HepG2 (cell line): ENCODE measurements around the gene ZNRF3. TPM values are rescaled to one million over a fixed set of nuclear protein-coding genes. Genes with fewer than 3 reads are reported as not detected.
A peak's percentile ranks its signal among the peaks of the same experiment; 100 is the strongest.

Experiments
- ARNT ChIP-seq: fragments of 450-650 bp; IDR thresholded peaks from 2 replicates; pipeline ENCODE4 v1.6.1; 2017
- ATRX ChIP-seq: sonication (generic); formaldehyde crosslinking; IDR thresholded peaks from 2 replicates; pipeline ENCODE4 v1.4.0; 2020; ENCODE audit warnings: missing genetic modification reagents, borderline replicate concordance
- BORCS8-MEF2B ChIP-seq: sonication (generic); formaldehyde crosslinking; IDR thresholded peaks from 2 replicates; pipeline ENCODE4 v1.8.0; 2022; ENCODE audit warnings: mild to moderate bottlenecking, missing genetic modification reagents
- BRD4 ChIP-seq: sonication (generic); formaldehyde crosslinking; IDR thresholded peaks from 2 replicates; pipeline ENCODE4 v1.4.0; 2020; ENCODE audit warnings: missing genetic modification reagents
- DPF2 ChIP-seq: sonication (generic); formaldehyde crosslinking; IDR thresholded peaks from 2 replicates; pipeline ENCODE4 v1.4.0; 2020; ENCODE audit warnings: mild to moderate bottlenecking, low read depth, missing genetic modification reagents, borderline replicate concordance
- EHMT2 ChIP-seq: fragments of 200-600 bp; sonication (generic); IDR thresholded peaks from 2 replicates; pipeline ENCODE4 v1.7.0; 2017; ENCODE audit warnings: antibody characterized with exemption, low read depth, low read length, borderline replicate concordance
- FOXJ3 ChIP-seq: sonication (generic); formaldehyde crosslinking; IDR thresholded peaks from 2 replicates; pipeline ENCODE4 v1.4.0; 2020; ENCODE audit warnings: missing genetic modification reagents, mild to moderate bottlenecking, borderline replicate concordance
- FOXK1 ChIP-seq: sonication (generic); formaldehyde crosslinking; IDR thresholded peaks from 2 replicates; pipeline ENCODE4 v1.4.0; 2020; ENCODE audit warnings: low read depth, missing genetic modification reagents, borderline replicate concordance
- HIVEP1 ChIP-seq: sonication (generic); formaldehyde crosslinking; IDR thresholded peaks from 2 replicates; pipeline ENCODE4 v1.4.0; 2020; ENCODE audit warnings: mild to moderate bottlenecking, missing genetic modification reagents
- KAT7 ChIP-seq: IDR thresholded peaks from 2 replicates; pipeline ENCODE4 v1.6.1; 2018; ENCODE audit warnings: borderline replicate concordance, missing compliant biosample characterization
- KDM5A ChIP-seq: fragments of 200-600 bp; sonication (generic); IDR thresholded peaks from 2 replicates; pipeline ENCODE4 v1.7.0; 2018; ENCODE audit warnings: antibody characterized with exemption, mild to moderate bottlenecking, low read length, borderline replicate concordance
- KLF15 ChIP-seq: sonication (generic); formaldehyde crosslinking; IDR thresholded peaks from 2 replicates; pipeline ENCODE4 v1.8.1; 2023; ENCODE audit warnings: borderline replicate concordance, mild to moderate bottlenecking, inconsistent platforms, missing genetic modification reagents, mixed read lengths
- MLXIP ChIP-seq: sonication (generic); formaldehyde crosslinking; IDR thresholded peaks from 2 replicates; pipeline ENCODE4 v1.9.0; 2021; ENCODE audit warnings: missing genetic modification reagents, borderline replicate concordance
- NFE2L1 ChIP-seq: sonication (generic); formaldehyde crosslinking; IDR thresholded peaks from 2 replicates; pipeline ENCODE4 v1.4.0; 2020; ENCODE audit warnings: missing genetic modification reagents, mild to moderate bottlenecking, borderline replicate concordance
- NRL ChIP-seq: sonication (generic); formaldehyde crosslinking; IDR thresholded peaks from 2 replicates; pipeline ENCODE4 v1.5.0; 2020; ENCODE audit warnings: missing genetic modification reagents, mild to moderate bottlenecking, moderate library complexity, borderline replicate concordance
- POLR2G ChIP-seq: fragments of 200-400 bp; formaldehyde crosslinking; IDR thresholded peaks from 2 replicates; pipeline ENCODE4 v1.6.1; 2018; ENCODE audit warnings: mild to moderate bottlenecking, low read depth, low read length, moderate library complexity
- PRMT3 ChIP-seq: sonication (generic); formaldehyde crosslinking; IDR thresholded peaks from 2 replicates; pipeline ENCODE4 v1.8.1; 2022; ENCODE audit warnings: low read depth, mild to moderate bottlenecking, moderate library complexity, missing genetic modification reagents, borderline replicate concordance
- SAP130 ChIP-seq: IDR thresholded peaks from 2 replicates; pipeline ENCODE4 v1.6.1; 2016; ENCODE audit warnings: low read depth
- SRF ChIP-seq: IDR thresholded peaks from 2 replicates; pipeline ENCODE4 v1.6.1; 2011; ENCODE audit warnings: mild to moderate bottlenecking, low read depth, low read length, moderate library complexity
- STAG1 ChIP-seq: sonication (generic); formaldehyde crosslinking; IDR thresholded peaks from 2 replicates; pipeline ENCODE4 v1.4.0; 2020; ENCODE audit warnings: missing genetic modification reagents
- TBP ChIP-seq: sonication (generic); formaldehyde crosslinking; IDR thresholded peaks from 2 replicates; pipeline ENCODE4 v1.5.0; 2020; ENCODE audit warnings: missing genetic modification reagents
- ZBTB8A ChIP-seq: sonication (generic); formaldehyde crosslinking; IDR thresholded peaks from 2 replicates; pipeline ENCODE4 v1.4.0; 2020; ENCODE audit warnings: mild to moderate bottlenecking, low read depth, missing genetic modification reagents, borderline replicate concordance
- ZNF263 ChIP-seq: sonication (generic); formaldehyde crosslinking; IDR thresholded peaks from 2 replicates; pipeline ENCODE4 v1.4.0; 2020; ENCODE audit warnings: missing genetic modification reagents
- ZNF503 ChIP-seq: sonication (generic); formaldehyde crosslinking; IDR thresholded peaks from 2 replicates; pipeline ENCODE4 v1.4.0; 2020; ENCODE audit warnings: missing genetic modification reagents
- ZNF788 ChIP-seq: sonication (generic); formaldehyde crosslinking; IDR thresholded peaks from 2 replicates; pipeline ENCODE4 v1.5.0; 2020; ENCODE audit warnings: mild to moderate bottlenecking, missing genetic modification reagents, borderline replicate concordance
- polyA plus RNA-seq, 8 experiments: library from polyadenylated mRNA; depleted of rRNA in 3 of 8; stranded (reverse) in 7 of 8; unstranded in 1 of 8; fragments of >200 nt; fragmentation: Illumina TruSeq in 4 of 8; extraction: Trizol in 4 of 8; gene quantifications; 2 replicates each; pipeline versions ENCODE4 v1.2.1 to v1.2.3, GENCODE V29; 2011 to 2016; ENCODE audit warnings: low read depth in 4 of 8, missing spikeins in 1 of 8, mixed read lengths in 1 of 8; ENCODE audit not compliant: insufficient read depth in 1 of 8
- total RNA-seq, 5 experiments: library from RNA; depleted of rRNA; stranded (reverse); fragments of >200 nt; fragmentation: Illumina TruSeq; extraction: Trizol; gene quantifications; 2 replicates each; pipeline ENCODE4 v1.2.3, GENCODE V29; 2016; ENCODE audit warnings: low read depth in 1 of 5

ZNRF3 gene
- total and polyA plus RNA-seq, 2 of the 13 experiments (the other 11 are each of a cell fraction or from before 2014, with no cell fraction given): 20.3 to 36.7 TPM

- TF ChIP-seq ZNF503 (CRISPR knock-in tag) (peak; percentile 94), NRL (CRISPR knock-in tag) (peak; percentile 71; the same call in 1 of the 2 replicates), SRF (no peak), DPF2 (CRISPR knock-in tag) (peak; percentile 27; the same call in 1 of the 2 replicates), KLF15 (CRISPR knock-in tag) (no peak), FOXJ3 (CRISPR knock-in tag) (peak; percentile 93; the same call in 1 of the 2 replicates), PRMT3 (CRISPR knock-in tag) (no peak; the same call in 1 of the 2 replicates), ZNF788 (CRISPR knock-in tag) (peak; percentile 71; the same call in 1 of the 2 replicates), ATRX (CRISPR knock-in tag) (no peak), NFE2L1 (CRISPR knock-in tag) (no peak), SAP130 (CRISPR knock-in tag) (peak; percentile 92), BORCS8-MEF2B (CRISPR knock-in tag) (no peak), TBP (CRISPR knock-in tag) (no peak), MLXIP (CRISPR knock-in tag) (0 out of 2 replicates have a peak, but pooled peaks have one; percentile 63), BRD4 (CRISPR knock-in tag) (peak; percentile 69; the same call in 1 of the 2 replicates), KDM5A (peak; percentile 30; the same call in 1 of the 2 replicates), ARNT (no peak), EHMT2 (no peak), POLR2G (peak; percentile 71), HIVEP1 (CRISPR knock-in tag) (peak; percentile 93), KAT7 (CRISPR knock-in tag) (0 out of 2 replicates have a peak, but pooled peaks have one; percentile 29), FOXK1 (CRISPR knock-in tag) (peak; percentile 76; the same call in 1 of the 2 replicates), ZBTB8A (CRISPR knock-in tag) (no peak), ZNF263 (peak; percentile 59), STAG1 (peak; percentile 25)
Observed at GRCh38 chr22:28923826-28924732, 40.7 kb downstream of the ZNRF3 start (continued).
